ENCODE measurements around the gene FOCAD.

GRCh38 chr9:21015129-21015815 lies 331.2 kb downstream of the FOCAD start:
- TF ChIP-seq CTCF (conservative IDR thresholded peaks at IDR 0.05 in 1 of 2, IDR thresholded peaks at IDR 0.05 in 1 of 2; ENCODE audit: extremely low read depth in 1 of 2, insufficient read depth in 1 of 2, low read depth in 1 of 2, low read length in 2 of 2): no peak
- TF ChIP-seq EZH2 (IDR thresholded peaks at IDR 0.05; ENCODE audit: borderline replicate concordance, low read length): no peak
